H1 (cell line): ENCODE measurements around the gene CTSW. TPM values are rescaled to one million over a fixed set of nuclear protein-coding genes. Genes with fewer than 3 reads are reported as not detected.

Experiments used
- CTCF ChIA-PET: fragments of 300-600 bp; sonication (Branson Sonifier 250); formaldehyde crosslinking; loops from one replicate; lab custom pipeline; 2021; ENCODE audit not compliant: partially characterized antibody; lab: Charles Lee
- POLR2A ChIA-PET: fragments of 300-600 bp; sonication (Branson Sonifier 250); formaldehyde crosslinking; loops from one replicate; lab custom pipeline; 2021; ENCODE audit warnings: inconsistent platforms; ENCODE audit not compliant: partially characterized antibody; lab: Charles Lee
- DNase-seq, 2 experiments: peaks; one replicate each; pipeline versions ENCODE4 v3.0.0 to v3.0.0-alpha.2; 2010 to 2022; ENCODE audit warnings: low spot score in 2 of 2, low read depth in 1 of 2, mixed read lengths in 1 of 2
- FAIRE-seq: peaks from 2 replicates; lab custom pipeline; 2011; peaks lifted over from hg19 to GRCh38; lab: Jason Lieb, UNC
- H2AFZ ChIP-seq: 2 replicates; pipeline ENCODE4 v1.8.1; 2012; ENCODE audit warnings: low read length, inconsistent platforms
- H2AK5ac ChIP-seq: 2 replicates; pipeline ENCODE4 v1.6.1; 2013; ENCODE audit warnings: low read depth, low read length
- H2BK120ac ChIP-seq: replicated peaks from 2 replicates; pipeline ENCODE3; 2013; ENCODE audit warnings: low read depth, low read length, inconsistent platforms
- H2BK12ac ChIP-seq: 2 replicates; pipeline ENCODE4 v1.6.1; 2013; ENCODE audit warnings: low read depth, low read length
- H2BK15ac ChIP-seq: 2 replicates; pipeline ENCODE4 v1.6.1; 2013; ENCODE audit warnings: low read length
- H2BK20ac ChIP-seq: 2 replicates; pipeline ENCODE4 v1.6.1; 2013; ENCODE audit warnings: low read length
- H2BK5ac ChIP-seq: 2 replicates; pipeline ENCODE4 v1.6.1; 2013; ENCODE audit warnings: low read depth, low read length
- H3K14ac ChIP-seq: 2 replicates; pipeline ENCODE4 v1.6.1; 2013; ENCODE audit warnings: inconsistent platforms; ENCODE audit not compliant: insufficient read length
- H3K18ac ChIP-seq: 2 replicates; pipeline ENCODE4 v1.6.1; 2013; ENCODE audit warnings: low read length; ENCODE audit errors: extremely low read depth
- H3K23ac ChIP-seq: 2 replicates; pipeline ENCODE4 v1.6.1; 2013; ENCODE audit warnings: inconsistent platforms; ENCODE audit not compliant: insufficient read length
- H3K23me2 ChIP-seq: 2 replicates; pipeline ENCODE4 v1.6.1; 2013; ENCODE audit warnings: low read depth, low read length
- H3K27ac ChIP-seq: 2 replicates; pipeline ENCODE4 v1.6.1; 2011; ENCODE audit warnings: low read depth, low read length, inconsistent platforms
- H3K27me3 ChIP-seq, 4 experiments: replicated peaks in 1 of 4; 1 replicate in 1 of 4; 2 replicates in 3 of 4; pipeline versions ENCODE4 v1.6.1 to v1.8.1; 2011 to 2013; ENCODE audit warnings: low read length in 3 of 4, mild to moderate bottlenecking in 3 of 4, inconsistent platforms in 2 of 4, mixed read lengths in 2 of 4, moderate library complexity in 1 of 4; ENCODE audit not compliant: control insufficient read depth in 3 of 4, insufficient read depth in 3 of 4; ENCODE audit errors: extremely low read depth in 1 of 4
- H3K36me3 ChIP-seq, 4 experiments: 2 replicates each; pipeline versions ENCODE4 v1.6.1 to v1.8.1; 2011 to 2013; ENCODE audit warnings: mild to moderate bottlenecking in 4 of 4, low read length in 3 of 4, moderate library complexity in 2 of 4, control low read depth in 1 of 4, inconsistent platforms in 1 of 4; ENCODE audit not compliant: insufficient read depth in 4 of 4, control insufficient read depth in 2 of 4
- H3K4ac ChIP-seq: replicated peaks from 2 replicates; pipeline ENCODE3; 2013; ENCODE audit warnings: low read length, low read depth, mixed read lengths, inconsistent platforms; ENCODE audit not compliant: insufficient read length
- H3K4me1 ChIP-seq, 4 experiments: replicated peaks in 1 of 4; 1 replicate in 1 of 4; 2 replicates in 3 of 4; pipeline versions ENCODE4 v1.6.1 to v1.8.1; 2011 to 2013; ENCODE audit warnings: low read length in 3 of 4, inconsistent platforms in 2 of 4, mixed read lengths in 1 of 4; ENCODE audit not compliant: insufficient read depth in 4 of 4, control insufficient read depth in 3 of 4
- H3K4me2 ChIP-seq, 2 experiments: 2 replicates each; pipeline versions ENCODE4 v1.6.1 to v1.8.1; 2011 to 2013; ENCODE audit warnings: low read depth in 2 of 2, low read length in 2 of 2, control low read depth in 1 of 2, inconsistent platforms in 1 of 2, mild to moderate bottlenecking in 1 of 2; ENCODE audit not compliant: insufficient read depth in 1 of 2
- H3K4me3 ChIP-seq, 4 experiments: fragments of 200-600, 300-600 bp in 1 of 4; sonication (generic), shearing (Covaris generic), sonication (Bioruptor Twin) in 1 of 4; 2 replicates each; pipeline versions ENCODE4 v1.5.1 to v1.8.1; 2011 to 2016; ENCODE audit warnings: low read length in 4 of 4, low read depth in 3 of 4, control low read depth in 2 of 4, inconsistent platforms in 2 of 4, mild to moderate bottlenecking in 2 of 4, mixed read lengths in 1 of 4, moderate library complexity in 1 of 4; ENCODE audit not compliant: insufficient read depth in 2 of 4; ENCODE audit errors: extremely low read depth in 1 of 4
- H3K56ac ChIP-seq: replicated peaks from 2 replicates; pipeline ENCODE3; 2013; ENCODE audit warnings: low read depth, mild to moderate bottlenecking, mixed read lengths, low read length, inconsistent platforms; ENCODE audit not compliant: insufficient read length
- H3K79me1 ChIP-seq: 2 replicates; pipeline ENCODE4 v1.6.1; 2013; ENCODE audit warnings: low read depth, low read length, control low read depth
- H3K79me2 ChIP-seq, 2 experiments: 2 replicates each; pipeline versions ENCODE4 v1.6.1 to v1.8.1; 2012 to 2013; ENCODE audit warnings: low read length in 2 of 2, mild to moderate bottlenecking in 2 of 2, inconsistent platforms in 1 of 2; ENCODE audit not compliant: insufficient read depth in 2 of 2, control insufficient read depth in 1 of 2
- H3K9ac ChIP-seq, 4 experiments: replicated peaks in 1 of 4; 1 replicate in 1 of 4; 2 replicates in 3 of 4; pipeline versions ENCODE4 v1.6.1 to v1.8.1; 2011 to 2013; ENCODE audit warnings: low read depth in 3 of 4, low read length in 3 of 4, control low read depth in 2 of 4, mild to moderate bottlenecking in 2 of 4, moderate library complexity in 2 of 4, inconsistent platforms in 1 of 4; ENCODE audit errors: extremely low read depth in 1 of 4
- H3K9me3 ChIP-seq, 2 experiments: 2 replicates each; pipeline versions ENCODE4 v1.6.1 to v1.8.1; 2012 to 2013; ENCODE audit warnings: mild to moderate bottlenecking in 2 of 2, moderate library complexity in 2 of 2, control low read depth in 1 of 2, inconsistent platforms in 1 of 2, low read depth in 1 of 2, low read length in 1 of 2, mixed read lengths in 1 of 2; ENCODE audit not compliant: insufficient read depth in 2 of 2
- H4K20me1 ChIP-seq, 2 experiments: replicated peaks in 1 of 2; 2 replicates each; pipeline versions ENCODE3 to v1.8.1; 2011 to 2013; ENCODE audit warnings: inconsistent platforms in 2 of 2, low read length in 2 of 2, mild to moderate bottlenecking in 1 of 2; ENCODE audit not compliant: insufficient read depth in 2 of 2, control insufficient read depth in 1 of 2
- H4K5ac ChIP-seq: 2 replicates; pipeline ENCODE4 v1.6.1; 2013; ENCODE audit warnings: low read length, low read depth, mixed read lengths, inconsistent platforms; ENCODE audit not compliant: insufficient read length
- H4K8ac ChIP-seq: 2 replicates; pipeline ENCODE4 v1.8.0; 2013; ENCODE audit warnings: mild to moderate bottlenecking, moderate library complexity, low read length, inconsistent platforms; ENCODE audit not compliant: insufficient read depth; ENCODE audit errors: extremely low read depth
- H4K91ac ChIP-seq: replicated peaks from 2 replicates; pipeline ENCODE3; 2013; ENCODE audit warnings: low read length, mixed read lengths, inconsistent platforms; ENCODE audit not compliant: insufficient read length
- BRCA1 ChIP-seq: IDR thresholded peaks from 2 replicates; pipeline ENCODE4 v1.6.1; 2012; ENCODE audit warnings: low read depth, low read length, improper control_type of control experiment
- CEBPB ChIP-seq: IDR thresholded peaks from 2 replicates; pipeline ENCODE4 v1.6.1; 2012; ENCODE audit warnings: low read depth, low read length
- JUN ChIP-seq: IDR thresholded peaks from 2 replicates; pipeline ENCODE4 v1.6.1; 2011; ENCODE audit warnings: low read depth, mild to moderate bottlenecking, improper control_type of control experiment, low read length
- KDM4A ChIP-seq: IDR thresholded peaks from one replicate; pipeline ENCODE4 v1.7.1; 2012; ENCODE audit warnings: low read depth, mild to moderate bottlenecking, moderate library complexity, low read length, inconsistent platforms; ENCODE audit not compliant: severe bottlenecking
- NRF1 ChIP-seq: IDR thresholded peaks from 2 replicates; pipeline ENCODE4 v1.6.1; 2011; ENCODE audit warnings: mild to moderate bottlenecking, low read depth, low read length, improper control_type of control experiment
- POLR2A ChIP-seq, 2 experiments: IDR thresholded peaks; 1 replicate in 1 of 2; 2 replicates in 1 of 2; pipeline ENCODE4 v1.6.1; 2011; ENCODE audit warnings: low read depth in 2 of 2, low read length in 2 of 2, mild to moderate bottlenecking in 2 of 2; ENCODE audit errors: control extremely low read depth in 1 of 2
- RBBP5 ChIP-seq: IDR thresholded peaks from 2 replicates; pipeline ENCODE4 v1.7.1; 2012; ENCODE audit warnings: low read depth, mild to moderate bottlenecking, inconsistent platforms, low read length, moderate library complexity, borderline replicate concordance
- RNF2 ChIP-seq: fragments of 200-900, 300-1000 bp; sonication (generic); IDR thresholded peaks from 2 replicates; pipeline ENCODE4 v1.7.1; 2016; ENCODE audit warnings: borderline replicate concordance, low read depth, mild to moderate bottlenecking, antibody characterized with exemption, low read length; ENCODE audit not compliant: poor library complexity, severe bottlenecking; ENCODE audit errors: missing control alignments
- SIRT6 ChIP-seq: IDR thresholded peaks from one replicate; pipeline ENCODE4 v1.7.1; 2012; ENCODE audit warnings: low read length, inconsistent platforms
- TCF12 ChIP-seq: IDR thresholded peaks from 2 replicates; pipeline ENCODE4 v1.6.1; 2011; ENCODE audit warnings: low read depth, mild to moderate bottlenecking, low read length
- WGBS, 2 experiments: shearing (Covaris generic) in 1 of 2; methylation state at CpG; one replicate each; pipeline versions ENCODE4 v1.1.6 to v1.1.7; 2013 to 2015; ENCODE audit warnings: low lambda C conversion rate in 2 of 2, mixed read lengths in 2 of 2, inconsistent platforms in 1 of 2, low coverage in 1 of 2, missing lambda C conversion rate in 1 of 2; ENCODE audit not compliant: insufficient replicate concordance in 2 of 2, insufficient coverage in 1 of 2, insufficient read length in 1 of 2; ENCODE audit errors: extremely low coverage in 1 of 2, missing lambda C conversion rate in 1 of 2; 5-methylcytosine and 5-hydroxymethylcytosine counted together
- polyA plus RNA-seq, 7 experiments: library from polyadenylated mRNA; depleted of rRNA in 3 of 7; stranded (reverse) in 5 of 7; unstranded in 2 of 7; fragments of >200 nt in 5 of 7; fragments of 200-250 nt in 2 of 7; gene quantifications; 1 replicate in 5 of 7; 2 replicates in 1 of 7; 4 replicates in 1 of 7; pipeline versions ENCODE4 v1.2.1 to v1.2.3, GENCODE V29; 2011 to 2013; ENCODE audit warnings: missing spikeins in 2 of 7, mixed read lengths in 2 of 7
- total RNA-seq: library from RNA; stranded (reverse); fragmentation: NEBNext Ultra II Directional; extraction: Animal tissue kit (Norgen Biotek cat#: 25700); gene quantifications from 2 replicates; pipeline ENCODE4 v1.2.1, GENCODE V29; 2021
- TF ChIP-seq, protein P1 (sequence below), 3 experiments: IDR thresholded peaks; 1 replicate in 2 of 3; 2 replicates in 1 of 3; pipeline versions ENCODE4 v1.5.1 to v1.6.1; 2011; ENCODE audit warnings: low read length in 3 of 3, mild to moderate bottlenecking in 3 of 3, inconsistent platforms in 2 of 3, low read depth in 1 of 3, moderate library complexity in 1 of 3; ENCODE audit not compliant: insufficient read depth in 1 of 3; ENCODE audit errors: control extremely low read depth in 1 of 3

Gene CTSW
- total and polyA plus RNA-seq, 2 of the 8 experiments (the other 6 are each of a cell fraction or from before 2014, with no cell fraction given) = not detected

DNA sequence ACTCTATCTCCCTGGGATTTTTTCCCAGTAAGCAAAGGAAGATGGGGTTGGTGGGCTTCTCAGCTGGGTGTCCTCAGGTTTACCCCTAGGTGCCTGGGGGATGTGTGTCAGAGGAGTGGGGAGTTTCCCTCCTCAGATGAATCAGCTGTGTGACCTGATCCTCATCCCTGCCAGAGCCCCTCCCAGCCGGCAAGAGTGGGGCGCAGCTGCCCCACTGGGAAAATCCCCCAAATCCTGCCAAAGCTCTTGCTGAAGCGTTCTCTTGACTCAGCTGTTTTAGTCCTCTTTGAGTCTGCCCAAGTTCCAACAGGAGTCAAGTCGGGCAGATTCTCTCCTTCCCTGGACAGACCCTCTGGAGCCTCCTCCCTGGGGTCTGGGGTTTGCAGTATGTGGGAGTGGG, 33.2 kb downstream of the CTSW start:
- Histone ChIP-seq H3K9ac (no peak overlapping the region), H2AK5ac (no peak overlapping the region), H3K79me2 (peaks cover 0 to under 1% of the 10 kb centered on the region in 2 experiments; a peak in 1 of 4 replicates), H4K8ac (no peak overlapping the region), H3K4ac (no peak overlapping the region), H3K4me2 (no peak overlapping the region), H3K18ac (no peak overlapping the region), H2BK12ac (peak overlapping the region; percentile 39), H2AFZ (no peak overlapping the region), H3K27me3 (peaks cover 0 to 11% (median 2%) of the 10 kb centered on the region in 4 experiments; a peak in 4 of 7 replicates), H3K4me1 (peaks cover 2 to 12% (median 5%) of the 10 kb centered on the region in 4 experiments; a peak in 5 of 7 replicates), H3K79me1 (no peaks in the 10 kb centered on the region; the same call in 1 of the 2 replicates), H3K9me3 (no peaks in the 10 kb centered on the region), H3K56ac (no peak overlapping the region), H2BK5ac (no peak overlapping the region), H3K4me3 (no peak overlapping the region), H3K36me3 (no peaks in the 10 kb centered on the region), H3K14ac (no peak overlapping the region), H2BK120ac (no peak overlapping the region), H4K91ac (no peak overlapping the region), H4K5ac (no peak overlapping the region), H3K23ac (no peak overlapping the region), H2BK15ac (no peak overlapping the region), H4K20me1 (peaks cover 0 to 4% of the 10 kb centered on the region in 2 experiments), H3K27ac (no peak overlapping the region), H3K23me2 (no peaks in the 10 kb centered on the region), H2BK20ac (no peak overlapping the region)
- FAIRE-seq (no peak), DNase-seq (no peak)
- ChIA-PET POLR2A (interaction anchor here (1.0 to 1.8 kb wide), 6 partner anchors 15 to 792 kb away, joined by 3 to 6 read pairs (median 3); partner anchors contain the start of gene MUS81), CTCF (interaction anchor here (2.1 to 11.7 kb wide), 3 partner anchors 11 to 133 kb away, joined by 6 to 212 read pairs (median 14); partner anchors contain the start of genes CCDC85B, FIBP and FOSL1)
- 85% methylated on average over 4 of the region's 4 CpGs; no CpG with 5 or more reads in 1 of the 2 experiments for WGBS, 2 experiments
- TF ChIP-seq JUN (no peak), POLR2A (IDR thresholded peaks at IDR 0.05; ENCODE audit: control extremely low read depth in 1 of 2, low read depth in 2 of 2, low read length in 2 of 2) (no peak), NRF1 (no peak), BRCA1 (no peak), RBBP5 (no peak), RNF2 (no peak), SIRT6 (no peak), CEBPB (no peak), TCF12 (no peak), KDM4A (no peak)
- TF ChIP-seq, protein P1, sequence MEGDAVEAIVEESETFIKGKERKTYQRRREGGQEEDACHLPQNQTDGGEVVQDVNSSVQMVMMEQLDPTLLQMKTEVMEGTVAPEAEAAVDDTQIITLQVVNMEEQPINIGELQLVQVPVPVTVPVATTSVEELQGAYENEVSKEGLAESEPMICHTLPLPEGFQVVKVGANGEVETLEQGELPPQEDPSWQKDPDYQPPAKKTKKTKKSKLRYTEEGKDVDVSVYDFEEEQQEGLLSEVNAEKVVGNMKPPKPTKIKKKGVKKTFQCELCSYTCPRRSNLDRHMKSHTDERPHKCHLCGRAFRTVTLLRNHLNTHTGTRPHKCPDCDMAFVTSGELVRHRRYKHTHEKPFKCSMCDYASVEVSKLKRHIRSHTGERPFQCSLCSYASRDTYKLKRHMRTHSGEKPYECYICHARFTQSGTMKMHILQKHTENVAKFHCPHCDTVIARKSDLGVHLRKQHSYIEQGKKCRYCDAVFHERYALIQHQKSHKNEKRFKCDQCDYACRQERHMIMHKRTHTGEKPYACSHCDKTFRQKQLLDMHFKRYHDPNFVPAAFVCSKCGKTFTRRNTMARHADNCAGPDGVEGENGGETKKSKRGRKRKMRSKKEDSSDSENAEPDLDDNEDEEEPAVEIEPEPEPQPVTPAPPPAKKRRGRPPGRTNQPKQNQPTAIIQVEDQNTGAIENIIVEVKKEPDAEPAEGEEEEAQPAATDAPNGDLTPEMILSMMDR (IDR thresholded peaks at IDR 0.05; ENCODE audit: control extremely low read depth in 1 of 3, insufficient read depth in 1 of 3, low read depth in 1 of 3, low read length in 3 of 3) = no peak
